HG02981 (cell line): ENCODE data around the gene ZMIZ2.
"Not testable (repeated sequence)": the region's sequence is repeated elsewhere in the genome, so short reads cannot be mapped to it uniquely, and the experiment has no call there.

Experiments used
- ATAC-seq: cut with Tn5 transposase; IDR thresholded peaks from one replicate; pipeline ENCODE4 v1.9.1; 2021; ENCODE audit warnings: mild to moderate bottlenecking, moderate library complexity; ENCODE audit not compliant: unreplicated experiment

Gene ZMIZ2

DNA sequence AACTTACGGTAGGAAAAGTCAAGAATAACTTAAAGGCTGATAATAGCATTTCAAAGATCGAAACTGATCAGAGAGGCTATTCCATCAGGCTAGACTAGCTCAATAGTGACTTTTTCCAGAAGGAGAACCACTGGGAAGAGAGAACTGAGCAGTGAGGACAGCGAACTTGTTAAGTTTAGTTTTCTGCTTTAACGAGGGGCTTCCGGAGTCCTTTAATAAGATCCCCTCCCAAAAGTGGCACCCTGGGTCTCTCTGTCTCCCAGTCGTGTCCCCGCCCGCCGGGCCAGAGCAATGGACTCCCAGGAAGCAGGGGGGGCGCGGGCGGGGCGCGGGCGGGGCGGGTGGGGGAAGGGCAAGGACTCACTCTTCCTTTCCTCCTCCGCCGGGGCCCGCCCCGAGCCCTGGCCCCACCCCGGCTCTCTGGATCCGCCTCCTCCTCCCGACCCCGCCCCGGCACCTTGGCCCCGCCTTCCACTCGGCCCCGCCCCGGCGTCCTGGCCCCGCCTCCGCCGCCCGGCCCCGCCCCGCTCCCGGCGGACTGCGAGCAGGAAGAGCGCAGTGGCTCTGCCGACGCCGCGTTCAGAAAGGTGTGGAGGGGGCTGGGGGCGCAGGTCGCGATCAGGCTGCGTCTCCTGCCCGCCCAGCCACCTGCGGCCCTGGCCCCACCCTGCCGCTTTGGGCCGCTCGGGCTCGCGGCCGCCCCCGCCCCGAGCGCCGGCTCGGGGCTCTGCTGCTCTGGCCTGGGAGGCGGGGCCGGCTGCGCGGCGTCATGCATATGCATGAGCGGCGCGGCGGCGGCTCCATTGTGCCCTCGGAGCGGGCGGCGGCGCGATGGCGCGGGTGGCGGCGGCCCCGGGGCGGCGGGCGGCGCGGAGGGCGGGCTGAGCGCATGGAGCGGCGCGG lies at the start of gene ZMIZ2:
ZMIZ2 (plus strand) TSS at position 803 of the 903 bp plus-strand sequence. CDS start 7,403 bp downstream, outside the sequence.
- ATAC-seq: peak; percentile 68

DNA sequence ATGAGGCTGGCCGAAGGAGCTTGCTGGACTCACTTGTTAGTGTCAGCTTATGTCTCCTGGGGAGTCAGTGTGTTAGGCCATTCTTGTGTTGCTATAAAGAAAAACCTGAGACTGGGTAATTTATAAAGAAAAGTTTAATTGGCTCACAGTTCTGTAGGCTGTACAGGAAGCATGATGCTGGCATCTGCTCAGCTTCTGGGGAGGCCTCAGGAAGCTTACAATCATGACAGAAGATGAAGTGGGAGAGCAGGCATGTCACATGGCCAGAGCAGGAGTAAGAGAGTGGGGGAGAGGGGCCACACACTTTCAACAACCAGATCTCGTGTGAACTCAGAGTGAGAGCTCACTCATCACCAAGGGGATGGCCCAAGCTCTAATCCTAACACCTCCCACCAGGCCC lies 49.0 kb upstream of the ZMIZ2 start:
- ATAC-seq: not testable (repeated sequence)

DNA sequence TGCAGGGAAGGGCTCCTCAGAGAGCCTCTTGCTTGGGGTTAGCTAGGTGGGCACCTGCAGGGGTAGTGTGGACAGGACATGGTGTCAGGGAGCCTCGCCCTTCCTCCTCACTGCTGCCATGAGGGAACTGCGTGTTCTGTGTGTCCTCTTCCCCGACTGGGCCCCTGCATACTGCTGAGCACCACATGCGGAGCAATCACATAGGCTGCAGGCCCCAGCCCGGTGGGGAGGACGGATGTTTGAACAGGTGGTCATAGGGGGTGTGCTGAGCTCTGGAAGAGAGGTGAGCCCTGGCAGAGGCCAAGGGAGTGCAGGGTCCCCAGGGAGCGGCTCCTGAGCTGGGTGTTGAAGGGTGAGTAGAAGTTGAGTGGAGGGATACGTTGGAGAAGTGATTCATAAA lies 48.3 kb upstream of the ZMIZ2 start:
- ATAC-seq: no peak

DNA sequence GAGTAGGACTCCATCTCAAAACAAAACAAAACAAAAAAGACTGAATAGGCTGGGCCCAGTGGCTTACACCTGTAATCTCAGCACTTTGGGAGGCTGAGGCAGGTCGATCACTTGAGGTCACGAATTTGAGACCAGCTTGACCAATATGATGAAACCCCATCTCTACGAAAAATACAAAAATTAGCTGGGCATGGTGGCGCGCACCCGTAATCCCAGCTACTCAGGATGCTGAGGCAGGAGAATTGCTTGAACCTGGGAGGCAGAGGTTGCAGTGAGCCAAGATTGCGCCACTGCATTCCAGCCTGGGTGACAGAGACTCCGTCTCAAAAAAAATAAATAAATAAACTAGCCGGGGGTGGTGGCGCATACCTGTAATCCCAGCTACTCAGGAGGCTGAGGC lies 45.3 kb upstream of the ZMIZ2 start:
- not testable (repeated sequence) for ATAC-seq

GRCh38 chr7:44703921-44704320 lies 44.7 kb upstream of the ZMIZ2 start:
- no peak for ATAC-seq

DNA sequence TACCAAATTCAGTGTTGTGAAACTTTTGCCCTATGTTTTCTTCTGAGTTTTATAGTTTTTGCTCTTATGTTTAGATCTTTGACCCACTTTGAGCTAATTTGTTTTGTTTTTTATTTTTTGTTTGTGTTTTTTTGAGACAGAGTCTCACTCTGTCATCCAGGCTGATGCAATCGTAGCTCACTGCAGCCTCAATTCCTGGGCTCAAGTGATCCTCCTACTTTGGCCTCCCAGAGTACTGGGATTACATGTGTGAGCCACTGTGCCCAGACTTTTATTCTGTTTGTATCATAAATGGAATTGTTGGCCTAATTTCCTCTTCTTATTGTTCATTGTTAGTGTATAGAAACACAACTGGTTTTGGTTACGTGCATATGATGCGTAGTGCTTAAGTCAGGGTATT lies 43.2 kb upstream of the ZMIZ2 start:
- ATAC-seq: no peak

DNA sequence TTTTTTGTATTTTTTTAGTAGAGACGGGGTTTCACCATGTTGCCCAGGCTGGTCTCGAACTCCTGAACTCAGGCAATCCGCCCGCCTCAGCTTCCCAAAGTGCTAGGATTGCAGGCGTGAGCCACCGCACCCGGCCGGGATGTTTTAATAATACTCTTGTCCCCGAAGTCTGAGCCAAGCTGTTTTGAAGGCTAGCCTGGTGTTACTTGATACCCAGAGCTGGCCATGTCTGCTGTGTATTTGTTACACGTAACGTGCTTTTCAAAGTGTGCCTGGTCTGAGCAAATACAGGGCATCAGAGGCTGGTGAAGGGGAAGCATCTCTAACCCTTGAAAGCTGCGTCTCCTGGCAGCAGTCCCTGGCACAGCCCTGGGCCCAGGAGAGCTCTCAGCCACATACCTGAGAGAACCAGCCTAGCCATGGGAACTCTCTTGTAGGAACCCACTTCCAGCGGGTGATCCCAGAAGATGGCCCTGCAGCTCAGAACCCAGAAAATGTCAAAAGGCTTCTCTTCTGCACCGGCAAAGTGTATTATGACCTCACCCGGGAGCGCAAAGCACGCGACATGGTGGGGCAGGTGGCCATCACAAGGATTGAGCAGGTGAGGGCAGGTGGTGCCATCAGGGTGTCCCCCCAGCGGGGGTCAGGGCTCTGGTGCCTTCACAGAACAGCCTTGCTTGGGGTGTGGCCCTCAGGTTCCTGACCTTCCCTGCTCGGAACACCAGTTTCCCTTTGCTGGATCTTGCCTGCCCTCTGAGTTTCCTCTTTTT lies 41.7 kb upstream of the ZMIZ2 start:
- no peak for ATAC-seq

- ATAC-seq: no peak
Measured at GRCh38 chr7:44707558-44708230, 41.0 kb upstream of the ZMIZ2 start.

GRCh38 chr7:44709011-44709915 lies 39.4 kb upstream of the ZMIZ2 start:
- ATAC-seq: no peak

- ATAC-seq: no peak
Measured at GRCh38 chr7:44709945-44710596, 38.6 kb upstream of the ZMIZ2 start.

DNA sequence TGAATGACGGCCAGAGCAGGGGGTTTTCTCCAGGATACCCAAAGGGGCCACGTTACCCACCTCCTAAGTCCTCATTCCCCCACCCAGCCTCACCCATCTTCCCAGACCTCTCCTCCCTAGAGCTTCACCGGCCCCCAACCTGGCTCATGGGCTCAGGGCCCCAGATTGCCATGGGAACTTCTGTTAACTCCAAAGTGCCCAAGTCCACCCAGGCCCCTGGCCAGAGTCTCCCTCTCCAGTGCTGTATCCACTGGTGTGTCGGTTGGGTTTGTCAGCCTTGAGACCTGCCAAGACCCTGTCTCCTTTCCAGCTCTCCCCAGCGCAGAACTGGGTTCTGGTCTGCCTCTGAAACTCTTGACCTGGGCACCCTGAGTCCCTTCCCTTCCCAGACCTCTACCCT lies 37.1 kb upstream of the ZMIZ2 start:
- no peak for ATAC-seq

- ATAC-seq: no peak
Measured at GRCh38 chr7:44712012-44712411, 36.6 kb upstream of the ZMIZ2 start.

DNA sequence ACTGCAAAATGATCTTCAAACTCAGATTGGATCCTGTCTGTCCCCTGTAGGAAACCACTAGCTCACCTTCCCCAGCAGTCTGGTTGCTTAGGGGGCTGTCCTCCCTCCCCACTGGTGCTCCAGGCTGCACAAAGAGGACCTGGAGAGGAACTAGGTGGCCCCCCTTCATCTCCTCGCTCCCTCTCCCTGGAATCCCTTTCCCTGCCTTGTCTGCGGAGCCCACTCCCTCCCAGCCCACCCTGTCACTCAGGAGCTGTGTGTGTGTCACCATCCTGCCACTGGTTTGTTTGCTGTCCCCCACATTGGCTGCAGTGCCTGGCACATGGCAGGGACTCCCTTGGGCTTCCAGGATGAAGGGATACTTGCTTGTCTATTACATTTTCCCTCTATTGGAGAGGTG lies 35.5 kb upstream of the ZMIZ2 start:
- ATAC-seq: no peak

DNA sequence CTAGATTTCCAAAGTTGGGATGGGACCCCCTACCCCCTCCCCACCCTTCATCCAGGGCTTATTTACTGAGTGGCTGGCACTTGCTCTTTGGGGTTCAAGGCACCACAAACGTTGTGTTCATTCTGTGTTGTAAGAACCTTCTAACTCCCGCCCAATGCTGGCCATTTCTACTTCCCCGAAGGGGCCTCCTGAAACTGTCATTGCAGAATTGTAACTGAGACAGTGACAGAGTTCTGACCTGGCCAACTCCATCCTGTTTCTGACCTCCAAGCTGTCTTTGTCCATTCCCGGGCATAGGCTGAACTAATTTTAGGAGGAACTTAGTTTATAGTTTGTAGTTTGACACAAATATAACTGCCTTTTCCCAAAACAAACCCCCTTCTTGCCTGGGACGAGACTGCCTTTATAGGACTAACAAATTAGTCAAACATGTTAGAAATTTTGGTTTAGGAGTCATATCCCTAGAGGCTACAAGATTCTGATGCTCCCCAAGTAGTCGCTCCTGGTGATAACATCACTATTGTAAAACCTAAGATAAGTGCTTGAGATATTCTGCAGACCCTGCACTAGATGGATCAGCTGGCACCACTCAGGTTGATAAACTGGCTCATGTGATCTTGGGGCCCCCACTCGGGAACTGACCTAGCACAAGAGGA lies 34.8 kb upstream of the ZMIZ2 start:
- ATAC-seq: no peak

DNA sequence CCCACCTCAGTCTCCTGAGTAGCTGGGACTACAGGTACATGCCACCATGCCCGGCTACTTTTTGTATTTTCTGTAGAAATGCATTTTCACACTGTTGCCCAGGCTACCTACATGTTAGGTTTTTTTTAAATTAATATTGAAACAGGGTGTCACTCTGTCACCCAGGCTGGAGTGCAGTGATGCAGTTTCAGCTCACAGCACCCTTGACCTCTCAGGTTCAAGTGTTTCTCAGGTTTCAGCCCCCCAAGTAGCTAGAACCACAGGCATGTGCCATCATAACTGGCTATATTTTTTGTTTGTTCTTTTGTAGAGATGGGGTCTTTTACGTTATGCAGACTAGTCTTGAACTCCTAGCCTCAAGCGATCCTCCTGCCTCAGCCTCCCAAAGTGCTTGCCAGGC lies 32.4 kb upstream of the ZMIZ2 start:
- no peak for ATAC-seq

DNA sequence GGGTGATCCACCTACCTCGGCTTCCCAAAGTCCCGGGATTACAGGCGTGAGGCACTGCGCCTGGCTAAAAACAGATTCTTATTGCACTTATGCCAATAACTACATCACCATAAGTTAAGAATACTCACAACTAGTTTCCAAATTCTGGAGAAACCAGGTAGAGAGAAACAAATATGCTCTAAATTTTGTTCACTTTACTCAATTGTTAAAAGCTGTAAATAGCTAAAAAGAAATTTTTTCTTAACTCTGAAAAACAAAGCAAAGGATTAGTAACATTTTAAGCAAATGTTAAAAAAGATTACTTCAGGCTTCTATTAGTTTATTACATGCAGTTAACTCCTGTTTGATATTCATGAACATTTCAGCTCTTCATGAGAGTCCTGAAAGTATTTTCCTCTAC lies 28.3 kb upstream of the ZMIZ2 start:
- no peak for ATAC-seq

- no peak for ATAC-seq
Measured at GRCh38 chr7:44724276-44724675, 24.4 kb upstream of the ZMIZ2 start.

- ATAC-seq: not testable (repeated sequence)
Measured at GRCh38 chr7:44726250-44726649, 22.4 kb upstream of the ZMIZ2 start.

DNA sequence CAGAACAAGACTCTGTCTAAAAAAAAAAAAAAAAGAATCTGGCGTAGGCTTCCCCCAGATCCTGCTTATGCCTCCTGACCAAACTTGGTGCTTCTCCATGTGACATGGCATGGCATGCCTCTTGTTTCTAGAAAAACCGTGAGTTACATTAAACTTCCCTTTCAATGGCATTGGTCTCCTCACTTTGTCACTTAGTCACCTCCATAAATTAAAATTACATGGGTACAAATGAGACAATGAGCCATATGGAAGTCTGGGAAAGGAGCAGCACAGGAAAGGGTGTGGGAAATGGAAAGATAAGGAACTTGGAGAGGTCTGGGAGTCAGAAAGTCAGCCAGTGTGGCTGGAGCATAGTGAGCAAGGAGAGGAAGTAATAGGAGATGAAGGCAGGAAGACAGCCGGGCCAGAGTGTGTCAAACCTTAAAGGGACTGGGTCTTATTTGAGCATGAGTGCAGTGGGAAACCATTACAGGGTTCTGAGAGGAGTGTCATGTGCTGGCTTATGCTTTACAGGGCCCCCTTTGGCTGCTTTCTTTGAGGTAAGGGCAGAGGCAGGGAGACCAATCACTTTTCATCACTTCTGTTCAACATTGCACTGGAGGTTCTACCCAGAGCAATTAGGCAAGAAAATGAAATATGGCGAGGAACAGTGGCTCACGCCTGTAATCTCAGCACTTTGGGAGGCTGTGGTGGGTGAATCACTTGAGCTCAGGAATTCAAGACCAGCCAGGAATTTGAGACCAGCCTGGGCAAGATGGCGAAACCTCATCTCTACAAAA lies 21.3 kb upstream of the ZMIZ2 start:
- no peak for ATAC-seq
